GM10248 (cell line): ENCODE measurements around the gene DIP2B.
A peak's percentile ranks its signal among the peaks of the same experiment; 100 is the strongest.

ENCODE experiments used
- CTCF ChIA-PET: fragments of 300-600 bp; sonication (Branson Sonifier 250); formaldehyde crosslinking; extraction: SDS; loops from one replicate; lab custom pipeline; 2021; ENCODE audit warnings: antibody characterized with exemption; lab: Yijun Ruan, JAX
- POLR2A ChIA-PET: fragments of 350-650 bp; sonication (Branson Sonifier 250); formaldehyde crosslinking; extraction: SDS; loops from one replicate; lab custom pipeline; 2020; ENCODE audit warnings: antibody characterized with exemption; lab: Yijun Ruan, JAX
- DNase-seq: peaks from one replicate; pipeline ENCODE4 v3.0.0; 2012; ENCODE audit errors: extremely low spot score
- CTCF ChIP-seq: IDR thresholded peaks from 2 replicates; pipeline ENCODE4 v1.5.1; 2012; ENCODE audit warnings: mild to moderate bottlenecking, low read depth; ENCODE audit errors: extremely low read depth, missing control alignments, control extremely low read depth

Gene DIP2B

GRCh38 chr12:50634379-50634778, 129.6 kb downstream of the DIP2B start:
- CTCF ChIA-PET = interaction anchor here (0.9 to 1.1 kb wide), 3 partner anchors 10 to 130 kb away, joined by 3 to 4 read pairs (median 3); partner anchors contain the start of gene DIP2B
- no peak for DNase-seq
- POLR2A ChIA-PET = interaction anchor here (1.1 kb wide), 1 partner anchor 412 kb away, joined by 3 read pairs; no protein-coding TSS in a partner anchor
- TF ChIP-seq CTCF = no peak

GRCh38 chr12:50635364-50635763, 130.6 kb downstream of the DIP2B start:
- ChIA-PET CTCF (interaction anchor here (1.3 to 1.6 kb wide), 2 partner anchors 115 to 123 kb away, joined by 3 to 4 read pairs; no protein-coding TSS in a partner anchor), POLR2A (interaction anchor here (1.1 kb wide), 1 partner anchor 413 kb away, joined by 3 read pairs; no protein-coding TSS in a partner anchor)
- no peak for TF ChIP-seq CTCF
- DNase-seq = no peak

GRCh38 chr12:50635857-50636256, 131.1 kb downstream of the DIP2B start:
- TF ChIP-seq CTCF = no peak
- CTCF ChIA-PET = interaction anchor here (1.3 to 1.6 kb wide), 2 partner anchors 115 to 123 kb away, joined by 3 to 4 read pairs; no protein-coding TSS in a partner anchor
- POLR2A ChIA-PET = no interaction called here
- no peak for DNase-seq

GRCh38 chr12:50636505-50636904, 131.7 kb downstream of the DIP2B start:
- ChIA-PET POLR2A (interaction anchor here (0.5 kb wide), 1 partner anchor 24 kb away, joined by 3 read pairs; no protein-coding TSS in a partner anchor), CTCF (interaction anchor here (0.6 to 1.6 kb wide), 8 partner anchors 8 to 132 kb away, joined by 3 to 5 read pairs (median 3); partner anchors contain the start of gene DIP2B)
- TF ChIP-seq CTCF = no peak

GRCh38 chr12:50637870-50638481, 133.2 kb downstream of the DIP2B start:
- POLR2A ChIA-PET = interaction anchor here (0.6 kb wide), 1 partner anchor 130 kb away, joined by 3 read pairs; no protein-coding TSS in a partner anchor
- CTCF ChIA-PET = interaction anchor here (0.6 to 3.7 kb wide), 29 partner anchors 9 to 564 kb away, joined by 3 to 43 read pairs (median 4); partner anchors contain the start of gene DIP2B
- peak; percentile 59 for DNase-seq
- TF ChIP-seq CTCF = peak; percentile 56

More at GRCh38 chr12:50636505-50636904, 131.7 kb downstream of the DIP2B start:
- DNase-seq = no peak

- POLR2A ChIA-PET = interaction anchor here (0.6 to 0.7 kb wide), 2 partner anchors 112 to 130 kb away, joined by 3 read pairs; no protein-coding TSS in a partner anchor
Measured at GRCh38 chr12:50638482-50638880, 133.7 kb downstream of the DIP2B start.

More at GRCh38 chr12:50638482-50638880, 133.7 kb downstream of the DIP2B start:
- TF ChIP-seq CTCF = no peak
- DNase-seq = no peak
- CTCF ChIA-PET = interaction anchor here (0.6 to 3.7 kb wide), 29 partner anchors 8 to 564 kb away, joined by 3 to 43 read pairs (median 4); partner anchors contain the start of gene DIP2B
